Measurements from ENCODE around the gene AP3B1. TPM values are rescaled to one million over a fixed set of nuclear protein-coding genes. Genes with fewer than 3 reads are reported as not detected.

The AP3B1 gene
- total and polyA plus RNA-seq, 12 donors: 22.0 to 59.1 (median 34.3) TPM

DNA sequence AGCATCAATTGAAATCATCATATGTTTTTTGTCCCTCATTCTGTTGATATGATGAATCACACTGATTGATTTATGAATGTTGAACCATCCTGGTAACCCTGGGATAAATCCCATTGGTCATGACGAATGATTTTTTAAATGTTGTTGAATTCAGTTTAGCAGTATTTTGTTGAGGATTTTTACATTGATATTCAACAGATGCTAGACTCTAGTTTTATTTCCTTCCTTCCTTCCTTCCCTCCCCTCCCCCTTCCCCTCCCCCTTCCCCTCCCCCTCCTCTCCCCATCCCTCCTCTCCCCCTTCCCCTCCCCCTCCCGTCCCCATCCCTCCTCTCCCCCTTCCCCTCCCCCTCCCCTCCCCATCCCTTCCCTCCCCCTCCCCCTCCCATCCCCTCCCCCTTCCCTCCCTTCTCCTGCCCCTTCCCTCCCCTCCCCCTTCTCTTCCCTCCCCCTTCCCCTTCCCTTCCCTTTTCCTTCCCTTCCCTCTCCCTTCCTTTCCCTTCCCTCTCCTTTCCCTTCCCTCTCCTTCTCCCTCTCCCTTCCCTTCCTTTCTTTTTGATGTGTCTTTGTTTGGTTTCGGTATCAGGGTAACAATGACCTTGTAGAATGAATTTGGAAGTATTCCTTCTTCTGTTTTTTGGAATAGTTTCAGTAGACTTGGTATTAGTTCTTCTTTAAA is 142.8 kb downstream of the AP3B1 start:
- Histone ChIP-seq H3K27ac (no peak overlapping the region), H3K27me3 (no peaks in the 10 kb centered on the region), H3K36me3 (replicated peaks in 1 of 2) (peaks cover 0 to 10% of the 10 kb centered on the region in 2 donors), H3K9me3 (replicated peaks in 1 of 3) (no peaks in the 10 kb centered on the region), H3K4me1 (replicated peaks in 1 of 2) (no peaks in the 10 kb centered on the region), H3K4me3 (no peak overlapping the region)
- intact Hi-C loops (cut with DNase I): no loop called here
- TF ChIP-seq POLR2A (IDR thresholded peaks at IDR 0.05) (no peak), CTCF (IDR thresholded peaks at IDR 0.05) (no peak)
- WGBS, 4 donors: 65 to 80% (median 74%) methylated on average over 2 to 3 of the region's 3 CpGs
- DNase-seq: no peak

DNA sequence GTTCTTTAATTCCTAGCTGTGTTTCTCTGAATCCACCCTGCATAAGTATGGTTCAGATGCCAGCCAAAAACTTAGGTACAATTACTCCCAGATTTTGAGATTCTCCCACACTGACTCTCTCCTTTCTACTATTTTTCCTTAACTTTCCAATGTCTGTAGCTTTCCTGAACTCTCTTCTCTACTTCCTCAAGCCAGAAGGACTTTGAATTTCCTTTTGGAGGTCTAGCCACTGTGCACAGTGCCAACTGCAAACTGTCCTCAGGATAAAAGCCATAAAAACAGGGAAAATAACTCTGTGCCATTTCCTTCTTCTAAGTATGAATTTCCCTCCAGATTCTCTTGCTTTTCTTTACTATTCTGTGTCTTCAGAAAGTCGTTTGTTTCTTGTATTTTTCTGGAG is 157.2 kb downstream of the AP3B1 start:
- TF ChIP-seq CTCF (IDR thresholded peaks at IDR 0.05) (no peak), POLR2A (IDR thresholded peaks at IDR 0.05) (no peak)
- Histone ChIP-seq H3K9me3 (replicated peaks in 1 of 3) (no peaks in the 10 kb centered on the region), H3K4me3 (no peak overlapping the region), H3K27me3 (no peaks in the 10 kb centered on the region), H3K4me1 (replicated peaks in 1 of 2) (no peaks in the 10 kb centered on the region), H3K36me3 (replicated peaks in 1 of 2) (peaks cover 0 to 9% of the 10 kb centered on the region in 2 donors), H3K27ac (no peak overlapping the region)
- DNase-seq: no peak
- intact Hi-C loops (cut with DNase I): no loop called here
- WGBS, 4 donors: 64 to 78% (median 71%) methylated on average over 1 of the region's 1 CpG

GRCh38 chr5:78133423-78133822 is 161.1 kb downstream of the AP3B1 start:
- no peak overlapping the region for H3K27ac ChIP-seq
- 89 to 96% (median 92%) methylated on average over 1 of the region's 1 CpG for WGBS, 4 donors
- H3K9me3 ChIP-seq (replicated peaks in 1 of 3): no peaks in the 10 kb centered on the region
- H3K4me1 ChIP-seq (replicated peaks in 1 of 2): no peaks in the 10 kb centered on the region
- TF ChIP-seq CTCF (IDR thresholded peaks at IDR 0.05): no peak
- TF ChIP-seq POLR2A (IDR thresholded peaks at IDR 0.05): no peak
- H3K36me3 ChIP-seq (replicated peaks in 1 of 2): no peaks in the 10 kb centered on the region
- H3K4me3 ChIP-seq: no peak overlapping the region
- DNase-seq: no peak
- no peaks in the 10 kb centered on the region for H3K27me3 ChIP-seq
- intact Hi-C loops (cut with DNase I): no loop called here

DNA sequence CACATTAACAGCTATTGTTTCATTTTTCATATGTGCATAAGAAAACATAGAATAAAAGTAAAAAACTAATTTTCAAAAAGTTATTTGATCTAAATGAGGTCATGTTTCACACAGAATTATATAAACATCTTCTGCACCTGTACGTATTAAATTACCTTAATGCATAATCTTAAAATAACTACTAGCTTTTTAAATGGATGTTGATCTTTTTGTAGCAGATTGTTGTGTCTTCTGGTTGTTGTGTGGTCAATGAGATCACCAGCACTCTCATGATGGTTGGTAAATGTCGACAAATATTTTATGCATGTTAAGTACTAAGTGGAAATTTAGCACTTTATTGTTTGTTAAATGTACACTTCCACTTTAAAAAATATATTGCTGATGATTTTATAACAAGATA is 162.0 kb downstream of the AP3B1 start:
- DNase-seq: no peak
- H3K4me1 ChIP-seq (replicated peaks in 1 of 2): no peaks in the 10 kb centered on the region
- no peak for TF ChIP-seq CTCF (IDR thresholded peaks at IDR 0.05)
- no peak for TF ChIP-seq POLR2A (IDR thresholded peaks at IDR 0.05)
- no peaks in the 10 kb centered on the region for H3K27me3 ChIP-seq
- H3K36me3 ChIP-seq (replicated peaks in 1 of 2): no peaks in the 10 kb centered on the region
- WGBS, 4 donors: 96 to 100% (median 98%) methylated on average over 2 of the region's 2 CpGs
- no peak overlapping the region for H3K27ac ChIP-seq
- no peak overlapping the region for H3K4me3 ChIP-seq
- H3K9me3 ChIP-seq (replicated peaks in 1 of 3): no peaks in the 10 kb centered on the region
- intact Hi-C loops (cut with DNase I): no loop called here
